Prostate gland (tissue), 2 donors: ENCODE data around the gene FOXP1.

Experiments used
- POLR2AphosphoS5 ChIP-seq: sonication (generic); formaldehyde crosslinking; IDR thresholded peaks from one replicate; pipeline ENCODE4 v1.6.1; 2017; ENCODE audit warnings: antibody characterized with exemption
- TF ChIP-seq, protein P1 (sequence below), 4 experiments: fragments of 200-600 bp in 2 of 4; fragments of 450-650 bp in 2 of 4; sonication (generic) in 2 of 4; IDR thresholded peaks; 1 replicate in 3 of 4; 2 replicates in 1 of 4; pipeline ENCODE4 v1.5.1; 2016 to 2019; ENCODE audit warnings: antibody characterized with exemption in 4 of 4, mild to moderate bottlenecking in 2 of 4, moderate library complexity in 2 of 4

DNA sequence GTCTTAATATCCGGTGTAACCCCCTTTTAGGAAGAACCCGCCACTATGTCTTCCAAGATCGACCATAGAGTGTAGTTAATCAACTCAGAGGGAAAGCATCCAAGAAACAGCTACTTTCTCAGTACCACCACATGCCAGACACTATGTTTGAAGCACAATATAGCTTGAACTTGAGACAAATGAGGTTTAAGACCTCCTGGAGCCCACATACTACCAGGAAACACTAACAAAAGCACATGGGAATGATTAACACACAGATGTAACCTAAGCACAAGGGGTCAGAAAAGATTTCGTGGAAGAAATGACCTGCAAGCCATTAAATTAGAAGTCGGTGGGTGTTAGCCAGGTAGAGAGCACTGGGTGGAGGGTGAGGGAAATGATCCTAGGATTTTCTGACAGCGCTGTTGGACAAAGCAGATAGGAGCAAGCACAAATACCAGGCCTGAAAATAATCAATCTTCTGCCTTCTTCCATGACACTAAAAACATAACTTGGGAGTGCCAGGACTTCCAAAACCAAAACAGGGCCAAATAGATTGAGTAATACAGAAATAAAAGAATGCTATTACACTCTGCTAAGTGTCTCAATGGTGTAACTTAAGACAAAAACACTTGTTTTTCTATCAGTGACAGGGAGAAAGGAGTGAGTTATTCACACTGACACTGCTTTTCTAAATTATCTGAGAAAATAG lies 213.7 kb downstream of the FOXP1 start:
- TF ChIP-seq, protein P1, sequence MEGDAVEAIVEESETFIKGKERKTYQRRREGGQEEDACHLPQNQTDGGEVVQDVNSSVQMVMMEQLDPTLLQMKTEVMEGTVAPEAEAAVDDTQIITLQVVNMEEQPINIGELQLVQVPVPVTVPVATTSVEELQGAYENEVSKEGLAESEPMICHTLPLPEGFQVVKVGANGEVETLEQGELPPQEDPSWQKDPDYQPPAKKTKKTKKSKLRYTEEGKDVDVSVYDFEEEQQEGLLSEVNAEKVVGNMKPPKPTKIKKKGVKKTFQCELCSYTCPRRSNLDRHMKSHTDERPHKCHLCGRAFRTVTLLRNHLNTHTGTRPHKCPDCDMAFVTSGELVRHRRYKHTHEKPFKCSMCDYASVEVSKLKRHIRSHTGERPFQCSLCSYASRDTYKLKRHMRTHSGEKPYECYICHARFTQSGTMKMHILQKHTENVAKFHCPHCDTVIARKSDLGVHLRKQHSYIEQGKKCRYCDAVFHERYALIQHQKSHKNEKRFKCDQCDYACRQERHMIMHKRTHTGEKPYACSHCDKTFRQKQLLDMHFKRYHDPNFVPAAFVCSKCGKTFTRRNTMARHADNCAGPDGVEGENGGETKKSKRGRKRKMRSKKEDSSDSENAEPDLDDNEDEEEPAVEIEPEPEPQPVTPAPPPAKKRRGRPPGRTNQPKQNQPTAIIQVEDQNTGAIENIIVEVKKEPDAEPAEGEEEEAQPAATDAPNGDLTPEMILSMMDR (IDR thresholded peaks at IDR 0.05): no peak
- no peak for TF ChIP-seq POLR2AphosphoS5
